ENCODE data around the gene A2M.

Gene A2M

DNA sequence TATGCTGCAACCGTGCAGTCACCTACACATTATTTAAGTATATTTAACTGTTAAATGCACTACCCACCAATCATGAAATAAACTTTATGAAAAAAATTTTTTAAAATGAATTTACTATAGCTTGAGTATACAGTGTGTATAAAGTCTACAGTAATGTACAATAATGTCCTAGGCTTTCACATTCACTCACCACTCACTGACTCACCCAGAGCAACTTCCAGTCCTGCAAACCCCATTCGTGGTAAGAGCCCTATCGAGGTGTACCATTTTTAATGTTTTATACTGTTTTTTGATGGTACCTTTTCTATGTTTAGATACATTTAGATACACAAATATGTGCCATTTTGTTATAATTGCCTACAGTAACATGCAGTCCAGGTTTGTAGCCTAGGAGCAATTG is 78.3 kb downstream of the A2M start:
- no peak for DNase-seq (ENCODE audit: low read depth)

DNA sequence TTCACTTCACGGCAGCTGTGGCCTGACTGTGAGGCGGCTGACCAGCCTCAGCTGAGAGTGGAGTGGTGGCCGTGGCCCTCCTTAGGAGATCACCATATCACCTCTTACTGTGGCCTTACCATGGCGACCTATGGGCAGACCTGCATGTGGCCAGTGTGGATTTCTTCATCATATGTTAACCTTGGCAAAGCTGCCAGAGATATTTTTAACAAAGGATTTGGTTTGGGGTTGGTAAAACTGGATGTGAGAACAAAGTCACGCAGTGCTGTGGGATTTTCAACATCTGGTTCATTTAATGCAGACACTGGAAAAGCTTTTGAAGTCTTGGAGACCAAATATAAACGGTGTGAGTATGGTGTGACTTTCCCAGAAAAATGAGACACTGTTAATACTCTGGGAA is 79.5 kb downstream of the A2M start:
- no peak for DNase-seq (ENCODE audit: low read depth)

DNA sequence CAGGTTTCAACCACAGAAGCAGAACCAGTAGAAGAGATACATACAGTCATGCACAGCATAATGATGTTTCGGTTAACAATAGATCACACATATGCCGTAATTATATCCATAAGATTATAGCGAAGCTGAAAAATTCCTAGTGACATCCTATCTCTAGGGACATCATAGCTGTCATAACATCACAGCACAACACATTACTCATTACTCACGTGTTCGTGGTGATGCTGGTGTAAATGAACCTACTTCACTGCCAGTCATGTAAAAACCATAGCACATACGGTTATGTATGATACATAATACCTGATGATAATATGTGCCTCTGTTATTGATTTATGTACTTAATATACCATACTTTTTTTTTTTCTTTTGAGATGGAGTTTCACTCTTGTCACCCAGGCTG is 81.6 kb downstream of the A2M start:
- no peak for DNase-seq (ENCODE audit: low read depth)

DNA sequence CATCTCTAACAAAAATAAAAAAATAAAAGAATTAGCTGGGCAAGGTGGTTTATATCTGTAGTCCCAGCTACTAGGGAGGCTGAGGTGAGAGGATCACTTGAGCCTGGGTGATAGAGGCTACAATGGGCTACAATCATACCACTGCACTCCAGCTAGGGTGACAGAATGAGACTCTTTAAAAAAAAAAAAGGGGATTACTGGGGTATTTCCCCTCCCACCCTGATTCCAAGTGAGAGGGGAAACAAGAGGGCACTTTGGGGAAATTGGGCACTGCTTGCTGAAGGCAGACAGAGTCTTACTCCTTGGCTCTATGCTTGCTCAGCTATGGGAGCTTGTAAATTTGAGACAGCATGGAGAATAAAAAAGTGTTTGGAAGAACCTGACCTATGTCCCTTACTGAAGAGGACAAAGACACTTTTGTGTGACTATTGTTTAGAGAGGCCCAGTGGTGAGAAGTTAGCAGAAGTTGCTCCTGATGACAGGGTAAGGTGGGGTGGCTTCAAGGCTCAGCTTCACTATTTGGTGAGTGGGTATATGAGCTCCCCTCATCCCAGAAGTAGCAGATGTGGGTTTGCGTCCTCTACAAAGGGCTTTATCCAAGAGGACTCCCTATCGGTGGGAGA is 82.3 kb downstream of the A2M start:
- no peak for DNase-seq (ENCODE audit: low read depth)

DNA sequence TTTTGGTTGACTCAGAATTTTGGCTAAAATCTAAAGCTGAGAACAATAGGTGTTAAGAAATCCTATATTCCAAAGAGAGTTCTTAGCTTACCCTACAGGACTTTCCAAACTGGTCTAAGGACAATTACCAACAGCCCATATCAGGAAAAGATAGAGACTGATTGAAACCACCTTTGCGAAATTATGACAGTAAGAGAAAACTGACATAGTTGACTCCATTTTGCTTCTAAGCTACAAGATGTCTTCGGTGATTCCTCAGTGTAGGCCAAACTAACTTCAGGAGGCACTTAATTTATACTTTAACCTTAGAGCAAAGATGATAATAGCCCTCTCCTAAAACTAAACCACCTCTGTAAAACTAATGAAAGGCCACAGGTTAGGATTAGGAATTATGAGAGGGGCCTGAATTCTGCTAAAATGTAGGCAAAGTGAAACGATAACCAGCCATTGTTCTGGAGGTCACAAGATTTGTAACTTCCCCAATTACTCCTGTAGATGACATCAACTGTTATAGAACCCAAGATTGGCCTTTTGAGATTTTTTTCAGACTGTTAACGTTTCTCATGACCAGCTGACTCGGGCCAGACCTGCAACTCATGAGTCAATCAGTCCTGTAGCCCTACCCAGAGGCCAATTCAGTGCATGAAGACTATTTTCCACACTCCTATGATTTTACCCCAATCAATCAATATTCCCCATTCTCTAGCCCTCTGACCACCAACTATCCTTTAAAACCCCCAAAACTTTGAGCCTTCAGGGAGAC is 83.3 kb downstream of the A2M start:
- DNase-seq (ENCODE audit: low read depth): no peak

DNA sequence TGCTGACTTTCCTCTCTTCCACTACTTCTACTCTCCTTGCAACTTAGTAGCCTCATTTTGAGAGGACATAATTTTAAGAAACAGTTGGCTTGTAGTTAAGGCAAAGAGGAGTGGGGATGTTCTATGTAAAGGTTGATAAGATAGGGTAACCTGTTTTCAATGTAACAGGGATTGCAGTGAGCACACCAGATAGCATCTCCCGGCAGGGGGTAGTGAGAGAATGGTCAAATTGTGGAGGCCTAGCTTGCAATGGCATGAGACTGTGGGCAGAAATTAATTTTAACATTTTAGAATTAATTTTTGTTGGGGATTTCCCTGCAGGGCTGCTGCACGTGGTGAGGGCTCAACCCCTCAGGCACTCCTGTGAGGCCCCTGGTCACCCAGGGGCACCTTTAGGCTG is 84.9 kb downstream of the A2M start:
- no peak for DNase-seq (ENCODE audit: low read depth)

DNA sequence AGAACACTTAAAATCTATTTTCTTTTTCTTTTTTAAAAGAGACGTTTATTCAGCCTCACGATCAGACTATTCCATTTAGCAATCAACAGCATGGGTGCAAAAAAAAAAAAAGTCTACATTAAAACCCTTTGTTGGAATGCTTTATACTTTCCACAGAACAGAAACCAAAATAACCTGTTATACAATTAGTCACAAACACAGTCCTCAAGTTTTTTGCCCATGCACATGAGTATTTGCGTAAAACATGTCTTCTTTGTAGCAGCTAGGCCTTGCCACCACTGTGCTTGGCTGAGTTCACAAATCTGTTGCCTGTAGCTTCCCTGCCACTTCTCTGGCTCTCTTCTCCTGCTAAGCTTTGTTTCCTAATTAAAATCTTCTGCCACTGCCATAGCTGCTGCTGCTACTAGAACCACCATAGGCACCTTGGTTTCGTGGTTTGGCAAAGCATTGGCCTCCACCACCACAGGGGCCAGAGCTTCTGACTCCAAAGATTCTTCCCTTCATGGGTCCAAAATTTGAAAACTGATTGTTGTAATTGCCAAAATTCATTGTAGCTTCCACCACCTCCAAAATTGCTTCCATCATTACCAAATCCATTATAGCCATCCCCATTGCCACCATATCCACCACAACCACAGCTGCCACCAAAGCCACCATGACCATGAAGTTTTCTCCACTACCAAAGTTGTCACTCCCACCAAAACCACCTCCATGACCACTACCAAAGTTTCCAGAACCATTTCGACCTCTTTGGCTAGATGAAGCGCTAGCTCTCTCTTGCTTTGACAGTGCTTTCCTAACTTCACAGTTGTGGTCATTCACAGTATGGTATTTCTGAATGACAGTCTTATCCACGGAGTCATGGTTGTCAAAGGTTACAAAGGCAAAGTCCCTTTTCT is 88.3 kb downstream of the A2M start:
- DNase-seq (ENCODE audit: low read depth): no peak

DNA sequence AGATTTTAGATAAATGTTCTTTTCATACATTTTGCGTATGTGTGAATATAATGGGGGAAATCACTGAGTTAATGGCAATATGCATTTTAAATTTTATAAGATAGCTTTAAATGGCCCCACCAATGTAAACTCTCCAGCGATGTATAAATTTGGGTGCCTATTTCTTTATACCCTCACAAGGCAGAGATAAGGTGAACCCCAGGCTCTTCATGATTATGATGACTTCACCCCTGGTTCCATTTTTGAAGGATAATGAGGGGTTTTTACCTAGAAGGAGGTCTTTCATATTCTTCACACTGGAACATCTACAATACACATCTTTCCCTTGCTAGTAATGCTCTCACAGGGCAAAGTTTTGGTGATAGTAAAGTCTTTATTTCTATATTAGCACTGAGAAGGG is 91.2 kb downstream of the A2M start:
- DNase-seq (ENCODE audit: low read depth): no peak

DNA sequence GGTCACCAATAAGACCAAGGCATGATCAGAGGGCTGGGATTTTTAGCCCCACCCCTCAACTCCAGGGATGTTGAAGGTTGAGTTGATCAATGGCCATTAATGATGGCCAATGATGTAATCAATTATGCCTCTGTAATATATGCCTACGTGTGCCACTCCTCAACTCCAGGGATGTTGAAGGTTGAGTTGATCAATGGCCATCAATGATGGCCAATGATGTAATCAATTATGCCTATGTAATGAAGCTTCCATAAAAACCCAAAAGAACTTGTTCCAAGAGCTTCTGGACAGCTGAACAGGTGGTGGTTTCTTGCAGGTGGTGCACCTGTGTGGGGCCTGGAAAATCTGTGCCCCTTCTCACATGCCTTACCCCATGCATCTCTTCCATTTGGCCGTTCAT is 93.1 kb downstream of the A2M start:
- DNase-seq (ENCODE audit: low read depth): no peak

Data from ELR (cell line).